ENCODE results near the gene CRACDL. TPM values are rescaled to one million over a fixed set of nuclear protein-coding genes. Genes with fewer than 3 reads are reported as not detected.

Gene CRACDL
- total and polyA plus RNA-seq, 2 donors (not counting 1 experiment from before 2014, with no cell fraction given), result 0.25 TPM; not detected in 1

GRCh38 chr2:98903767-98904485, 32.1 kb downstream of the CRACDL start:
- no peak overlapping the region for H3K4me2 ChIP-seq (replicated peaks; ENCODE audit: low read depth, low read length, poor library complexity, severe bottlenecking)
- CTCF ChIA-PET, result no interaction called here
- 94% methylated on average over 13 of the region's 13 CpGs for WGBS (ENCODE audit: insufficient coverage)
- POLR2A ChIA-PET, result no interaction called here
- no peak for DNase-seq
- Mint-ChIP-seq H3K27ac (no peak overlapping the region), H3K27me3 (peaks cover 12% of the 10 kb centered on the region), H3K4me3 (no peak overlapping the region), H3K9me3 (ENCODE audit: insufficient read depth) (no peaks in the 10 kb centered on the region), H3K4me1 (peaks cover 4% of the 10 kb centered on the region)
- no peak overlapping the region for H3K27ac ChIP-seq (ENCODE audit: low read length in 2 of 2)
- H4K20me1 ChIP-seq (ENCODE audit: control insufficient read depth, insufficient read depth, low read length, poor library complexity, severe bottlenecking), result no peaks in the 10 kb centered on the region
- no peak overlapping the region for H3K9ac ChIP-seq (ENCODE audit: low read length)
- H3K9me3 ChIP-seq (ENCODE audit: control extremely low read depth in 1 of 3, control insufficient read depth in 2 of 3, insufficient read depth in 1 of 3, low read length in 2 of 3), result peaks cover 0 to 10% (median 0%) of the 10 kb centered on the region in 3 donors
- TF ChIP-seq CTCF (IDR thresholded peaks at IDR 0.05), result no peak
- no peak for TF ChIP-seq EZH2 (IDR thresholded peaks at IDR 0.05; ENCODE audit: borderline replicate concordance, insufficient read depth, low read depth, low read length, poor library complexity, severe bottlenecking)
- peaks cover 0 to 5% (median 0%) of the 10 kb centered on the region in 4 experiments for H3K27me3 ChIP-seq (replicated peaks in 1 of 4; ENCODE audit: control extremely low read depth in 1 of 4, control insufficient read depth in 3 of 4, insufficient read depth in 4 of 4, low read length in 3 of 4)
- no peak for ATAC-seq (ENCODE audit: low read depth)
- intact Hi-C loops (cut with micrococcal nuclease), result no loop called here
- H3K4me3 ChIP-seq (ENCODE audit: control extremely low read depth in 1 of 5, extremely low read depth in 1 of 5, insufficient read depth in 1 of 5, low read depth in 2 of 5, low read length in 4 of 5), result no peak overlapping the region
- H2AFZ ChIP-seq (ENCODE audit: insufficient read depth, low read depth, low read length, poor library complexity, severe bottlenecking), result no peak overlapping the region
- no peaks in the 10 kb centered on the region for H3K36me3 ChIP-seq (replicated peaks in 1 of 2; ENCODE audit: control extremely low read depth in 1 of 2, control insufficient read depth in 1 of 2, extremely low read depth in 1 of 2, insufficient read depth in 2 of 2, low read length in 1 of 2)
- peaks cover 0 to 2% of the 10 kb centered on the region in 2 donors for H3K4me1 ChIP-seq (ENCODE audit: control insufficient read depth in 2 of 2, insufficient read depth in 2 of 2, low read length in 2 of 2)
- H3K79me2 ChIP-seq (ENCODE audit: control insufficient read depth, insufficient read depth, low read length), result no peaks in the 10 kb centered on the region

- peaks cover 0 to 1% (median 0%) of the 10 kb centered on the region in 4 experiments for H3K27me3 ChIP-seq (replicated peaks in 1 of 4; ENCODE audit: control extremely low read depth in 1 of 4, control insufficient read depth in 3 of 4, insufficient read depth in 4 of 4, low read length in 3 of 4)
- H3K9ac ChIP-seq (ENCODE audit: low read length), result no peak overlapping the region
- ATAC-seq (ENCODE audit: low read depth) (no peak), DNase-seq (no peak)
- intact Hi-C loops (cut with micrococcal nuclease), result no loop called here
- no peaks in the 10 kb centered on the region for H3K9me3 Mint-ChIP-seq (ENCODE audit: insufficient read depth)
- no peak overlapping the region for H3K4me3 Mint-ChIP-seq
- H3K4me1 Mint-ChIP-seq, result no peaks in the 10 kb centered on the region
- no peaks in the 10 kb centered on the region for H3K4me1 ChIP-seq (ENCODE audit: control insufficient read depth in 2 of 2, insufficient read depth in 2 of 2, low read length in 2 of 2)
- H3K79me2 ChIP-seq (ENCODE audit: control insufficient read depth, insufficient read depth, low read length), result no peaks in the 10 kb centered on the region
- H2AFZ ChIP-seq (ENCODE audit: insufficient read depth, low read depth, low read length, poor library complexity, severe bottlenecking), result no peak overlapping the region
- ChIA-PET POLR2A (no interaction called here), CTCF (no interaction called here)
- H3K27ac Mint-ChIP-seq, result no peak overlapping the region
- H3K36me3 ChIP-seq (replicated peaks in 1 of 2; ENCODE audit: control extremely low read depth in 1 of 2, control insufficient read depth in 1 of 2, extremely low read depth in 1 of 2, insufficient read depth in 2 of 2, low read length in 1 of 2), result no peaks in the 10 kb centered on the region
- peaks cover 0 to 10% (median 0%) of the 10 kb centered on the region in 3 donors for H3K9me3 ChIP-seq (ENCODE audit: control extremely low read depth in 1 of 3, control insufficient read depth in 2 of 3, insufficient read depth in 1 of 3, low read length in 2 of 3)
- H3K4me3 ChIP-seq (ENCODE audit: control extremely low read depth in 1 of 5, extremely low read depth in 1 of 5, insufficient read depth in 1 of 5, low read depth in 2 of 5, low read length in 4 of 5), result no peak overlapping the region
- TF ChIP-seq CTCF (IDR thresholded peaks at IDR 0.05) (no peak), EZH2 (IDR thresholded peaks at IDR 0.05; ENCODE audit: borderline replicate concordance, insufficient read depth, low read depth, low read length, poor library complexity, severe bottlenecking) (no peak)
- no peak overlapping the region for H3K27ac ChIP-seq (ENCODE audit: low read length in 2 of 2)
- WGBS (ENCODE audit: insufficient coverage), result 93% methylated on average over 9 of the region's 9 CpGs
- H3K4me2 ChIP-seq (replicated peaks; ENCODE audit: low read depth, low read length, poor library complexity, severe bottlenecking), result no peak overlapping the region
- H4K20me1 ChIP-seq (ENCODE audit: control insufficient read depth, insufficient read depth, low read length, poor library complexity, severe bottlenecking), result no peaks in the 10 kb centered on the region
- peaks cover 13% of the 10 kb centered on the region for H3K27me3 Mint-ChIP-seq
These were observed 33.0 kb downstream of the CRACDL start for GRCh38 chr2:98903064-98903355.

Data from B cell (primary cell).